ENCODE measurements around the gene SAG.

DNA sequence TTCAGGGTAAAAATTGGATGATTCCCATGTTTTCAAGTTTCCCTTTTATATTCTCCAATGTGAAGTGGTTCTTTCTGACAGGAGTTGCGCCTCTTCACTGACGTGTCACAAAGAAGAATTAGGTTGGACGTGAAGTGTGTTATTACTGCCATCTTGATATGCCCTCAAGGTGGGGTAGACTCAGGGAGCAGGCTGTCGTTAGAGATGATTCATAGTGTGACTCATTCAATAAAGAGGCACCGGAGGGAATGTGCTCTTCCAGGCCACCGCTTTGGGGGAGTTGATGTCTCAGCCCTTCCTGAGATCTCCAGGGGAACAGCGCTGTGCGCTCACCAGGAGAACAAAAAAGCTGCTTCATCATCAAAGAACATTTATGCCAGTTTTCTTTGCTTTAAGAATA lies 43.1 kb downstream of the SAG start:
- TF ChIP-seq, protein P1, sequence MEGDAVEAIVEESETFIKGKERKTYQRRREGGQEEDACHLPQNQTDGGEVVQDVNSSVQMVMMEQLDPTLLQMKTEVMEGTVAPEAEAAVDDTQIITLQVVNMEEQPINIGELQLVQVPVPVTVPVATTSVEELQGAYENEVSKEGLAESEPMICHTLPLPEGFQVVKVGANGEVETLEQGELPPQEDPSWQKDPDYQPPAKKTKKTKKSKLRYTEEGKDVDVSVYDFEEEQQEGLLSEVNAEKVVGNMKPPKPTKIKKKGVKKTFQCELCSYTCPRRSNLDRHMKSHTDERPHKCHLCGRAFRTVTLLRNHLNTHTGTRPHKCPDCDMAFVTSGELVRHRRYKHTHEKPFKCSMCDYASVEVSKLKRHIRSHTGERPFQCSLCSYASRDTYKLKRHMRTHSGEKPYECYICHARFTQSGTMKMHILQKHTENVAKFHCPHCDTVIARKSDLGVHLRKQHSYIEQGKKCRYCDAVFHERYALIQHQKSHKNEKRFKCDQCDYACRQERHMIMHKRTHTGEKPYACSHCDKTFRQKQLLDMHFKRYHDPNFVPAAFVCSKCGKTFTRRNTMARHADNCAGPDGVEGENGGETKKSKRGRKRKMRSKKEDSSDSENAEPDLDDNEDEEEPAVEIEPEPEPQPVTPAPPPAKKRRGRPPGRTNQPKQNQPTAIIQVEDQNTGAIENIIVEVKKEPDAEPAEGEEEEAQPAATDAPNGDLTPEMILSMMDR (IDR thresholded peaks at IDR 0.05; ENCODE audit: low read length) = no peak
- TF ChIP-seq EZH2 (optimal IDR thresholded peaks at IDR 0.05; ENCODE audit: low read depth, low read length) (no peak), EZH2phosphoT487 (IDR thresholded peaks at IDR 0.05; ENCODE audit: low read length) (no peak)

Data from MM.1S (cell line).